PC-3 (cell line): ENCODE data around the gene CEP120. TPM values are rescaled to one million over a fixed set of nuclear protein-coding genes. Genes with fewer than 3 reads are reported as not detected.
A peak's percentile ranks its signal among the peaks of the same experiment; 100 is the strongest.
"Not testable (repeated sequence)": the region's sequence is repeated elsewhere in the genome, so short reads cannot be mapped to it uniquely, and the experiment has no call there.

Experiments
- ATAC-seq: fragments of 200-7000 bp; cut with Tn5 transposase; 2 replicates; pipeline ENCODE4 v1.9.1; 2020; ENCODE audit warnings: mild to moderate bottlenecking, moderate library complexity
- BruUV-seq: library from RNA; stranded (reverse); fragments of 400-500 nt; replicated peaks from 2 replicates; lab custom pipeline; 2021; lab: Mats Ljungman, UMichigan
- CTCF ChIA-PET: fragments of 300-600 bp; sonication (Branson Sonifier 250); formaldehyde crosslinking; loops from one replicate; lab custom pipeline; 2022; ENCODE audit warnings: antibody characterized with exemption; lab: Charles Lee
- POLR2A ChIA-PET: fragments of 300-600 bp; sonication (Branson Sonifier 250); formaldehyde crosslinking; loops from one replicate; lab custom pipeline; 2022; ENCODE audit warnings: antibody characterized with exemption; ENCODE audit not compliant: unreplicated experiment; lab: Charles Lee
- DNase-seq: peaks from one replicate; pipeline ENCODE4 v3.0.0-alpha.2; 2015
- H2AFZ ChIP-seq: fragments of 300-600 bp; sonication (generic); 2 replicates; pipeline ENCODE4 v1.6.0; 2016; ENCODE audit warnings: antibody characterized with exemption, low read length
- H3F3A ChIP-seq: fragments of 300-600 bp; sonication (generic); one replicate; pipeline ENCODE4 v1.6.0; 2017; ENCODE audit warnings: antibody characterized with exemption, low read length, control low read depth, mild to moderate bottlenecking; ENCODE audit not compliant: unreplicated experiment
- H3K27ac ChIP-seq: fragments of 300-600 bp; sonication (generic); 2 replicates; pipeline ENCODE4 v1.5.1; 2016; ENCODE audit warnings: mild to moderate bottlenecking, low read length
- H3K27me3 ChIP-seq: fragments of 300-600 bp; sonication (generic); 2 replicates; pipeline ENCODE4 v1.6.1; 2016; ENCODE audit warnings: low read length, mixed read lengths
- H3K36me3 ChIP-seq: fragments of 300-600 bp; sonication (generic); 2 replicates; pipeline ENCODE4 v1.6.1; 2016; ENCODE audit warnings: low read depth, mixed run types, low read length, mixed read lengths
- H3K4me1 ChIP-seq: fragments of 300-600 bp; sonication (generic); 2 replicates; pipeline ENCODE4 v1.5.1; 2016; ENCODE audit warnings: low read length; ENCODE audit not compliant: insufficient read depth
- H3K4me2 ChIP-seq: fragments of 300-600 bp; sonication (generic); 2 replicates; pipeline ENCODE4 v1.6.0; 2016; ENCODE audit warnings: low read length
- H3K4me3 ChIP-seq: fragments of 300-600 bp; sonication (generic); 2 replicates; pipeline ENCODE4 v1.5.1; 2016; ENCODE audit warnings: mild to moderate bottlenecking, low read length, mixed read lengths
- H3K79me2 ChIP-seq: fragments of 300-600 bp; sonication (generic); 2 replicates; pipeline ENCODE4 v1.6.1; 2017; ENCODE audit warnings: low read length, mixed read lengths
- H3K9ac ChIP-seq: fragments of 300-600 bp; sonication (generic); 2 replicates; pipeline ENCODE4 v1.6.0; 2016; ENCODE audit warnings: mild to moderate bottlenecking, low read length
- H3K9me2 ChIP-seq: fragments of 300-600 bp; sonication (generic); replicated peaks from 2 replicates; pipeline ENCODE4 v1.6.1; 2016; ENCODE audit warnings: mixed run types, low read length, mixed read lengths
- H3K9me3 ChIP-seq: fragments of 300-600 bp; sonication (generic); 2 replicates; pipeline ENCODE4 v1.6.1; 2016; ENCODE audit warnings: low read length, mixed read lengths
- H4K20me1 ChIP-seq: fragments of 300-600 bp; sonication (generic); 2 replicates; pipeline ENCODE4 v1.6.1; 2016; ENCODE audit warnings: low read length, mixed read lengths
- CTCF ChIP-seq: fragments of 300-600 bp; sonication (generic); conservative IDR thresholded peaks from 2 replicates; pipeline ENCODE4 v1.5.1; 2017; ENCODE audit warnings: antibody characterized with exemption, low read depth, mild to moderate bottlenecking, low read length
- EZH2 ChIP-seq: fragments of 300-600 bp; sonication (generic); IDR thresholded peaks from one replicate; pipeline ENCODE4 v1.6.1; 2017; ENCODE audit warnings: antibody characterized with exemption, mild to moderate bottlenecking, low read length; ENCODE audit not compliant: unreplicated experiment
- EZH2phosphoT487 ChIP-seq: fragments of 300-600 bp; sonication (generic); IDR thresholded peaks from 2 replicates; pipeline ENCODE4 v1.6.1; 2018; ENCODE audit warnings: mild to moderate bottlenecking, antibody characterized with exemption, low read length, borderline replicate concordance
- intact Hi-C: fragments of 100-400 bp; cut with micrococcal nuclease; formaldehyde crosslinking; loops from 2 replicates; pipeline ENCODE4 v1.9.0; 2023
- total RNA-seq: library from RNA; depleted of rRNA; stranded (reverse); fragments of >200 nt; gene quantifications from 2 replicates; pipeline ENCODE4 v1.2.3, GENCODE V29; 2014

The CEP120 gene
- total RNA-seq, 1 experiment from 2014 or later, result 11.5 TPM

GRCh38 chr5:123434796-123435195 lies 11.6 kb upstream of the CEP120 start:
- CTCF ChIA-PET, result no interaction called here
- H3K27ac ChIP-seq, result no peak overlapping the region
- DNase-seq, result no peak
- H3K27me3 ChIP-seq, result no peaks in the 10 kb centered on the region
- POLR2A ChIA-PET, result no interaction called here
- peaks cover 15% of the 10 kb centered on the region for H3K4me1 ChIP-seq
- no peaks in the 10 kb centered on the region for H3F3A ChIP-seq
- no peaks in the 10 kb centered on the region for H4K20me1 ChIP-seq
- no peaks in the 10 kb centered on the region for H3K36me3 ChIP-seq
- no peak for ATAC-seq
- H3K9ac ChIP-seq, result no peak overlapping the region
- H2AFZ ChIP-seq, result no peak overlapping the region
- no peaks in the 10 kb centered on the region for H3K9me2 ChIP-seq
- no peaks in the 10 kb centered on the region for H3K79me2 ChIP-seq
- H3K9me3 ChIP-seq, result no peaks in the 10 kb centered on the region
- H3K4me3 ChIP-seq, result no peak overlapping the region
- H3K4me2 ChIP-seq, result no peak overlapping the region
- TF ChIP-seq EZH2 (no peak), EZH2phosphoT487 (no peak), CTCF (no peak)
- BruUV-seq, result no TSS peak
- intact Hi-C loops, result loop anchor here (5.0 kb wide), 1 partner anchor 78 kb away; the partner anchor contains the start of gene CSNK1G3

- H3K4me3 ChIP-seq, result no peak overlapping the region
- no peak overlapping the region for H3K27ac ChIP-seq
- H3K9me3 ChIP-seq, result no peaks in the 10 kb centered on the region
- H3K4me1 ChIP-seq, result peaks cover 16% of the 10 kb centered on the region
- BruUV-seq, result no TSS peak
- TF ChIP-seq CTCF (no peak), EZH2 (no peak), EZH2phosphoT487 (no peak)
- H3F3A ChIP-seq, result no peaks in the 10 kb centered on the region
- ChIA-PET POLR2A (no interaction called here), CTCF (no interaction called here)
- DNase-seq (no peak), ATAC-seq (no peak)
- intact Hi-C loops, result no loop called here
- H3K9ac ChIP-seq, result no peak overlapping the region
- no peak overlapping the region for H2AFZ ChIP-seq
- H3K79me2 ChIP-seq, result no peaks in the 10 kb centered on the region
- no peaks in the 10 kb centered on the region for H3K9me2 ChIP-seq
- no peaks in the 10 kb centered on the region for H3K27me3 ChIP-seq
- H3K4me2 ChIP-seq, result no peak overlapping the region
- H4K20me1 ChIP-seq, result no peaks in the 10 kb centered on the region
- H3K36me3 ChIP-seq, result no peaks in the 10 kb centered on the region
These were observed 10.4 kb upstream of the CEP120 start for GRCh38 chr5:123433596-123433995.

GRCh38 chr5:123430441-123430840 lies 7.2 kb upstream of the CEP120 start:
- H2AFZ ChIP-seq, result peak overlapping the region; percentile 18; the same call in 1 of the 2 replicates
- intact Hi-C loops, H3K9me2 ChIP-seq, BruUV-seq, H3K9me3 ChIP-seq, POLR2A ChIA-PET, H3K79me2 ChIP-seq, H3F3A ChIP-seq, H3K4me2 ChIP-seq, ATAC-seq, H4K20me1 ChIP-seq, DNase-seq, H3K27me3 ChIP-seq, H3K9ac ChIP-seq, H3K36me3 ChIP-seq, CTCF ChIA-PET, H3K4me3 ChIP-seq: not testable (repeated sequence)
- H3K4me1 ChIP-seq, result peaks cover 11% of the 10 kb centered on the region
- H3K27ac ChIP-seq, result peak overlapping the region; percentile 41
